ENCODE data around the gene FAM9C.
"Not testable (repeated sequence)": the region's sequence is repeated elsewhere in the genome, so short reads cannot be mapped to it uniquely, and the experiment has no call there.

FAM9C gene

GRCh38 chrX:13044441-13044840 is at the start of gene FAM9C:
FAM9C (minus strand) TSS chrX:13044620; CDS start chrX:13043789, 831 bp downstream.
- no peak for DNase-seq

- DNase-seq: peak; percentile 48
Measured at GRCh38 chrX:13093529-13094140, 49.2 kb upstream of the FAM9C start.

DNA sequence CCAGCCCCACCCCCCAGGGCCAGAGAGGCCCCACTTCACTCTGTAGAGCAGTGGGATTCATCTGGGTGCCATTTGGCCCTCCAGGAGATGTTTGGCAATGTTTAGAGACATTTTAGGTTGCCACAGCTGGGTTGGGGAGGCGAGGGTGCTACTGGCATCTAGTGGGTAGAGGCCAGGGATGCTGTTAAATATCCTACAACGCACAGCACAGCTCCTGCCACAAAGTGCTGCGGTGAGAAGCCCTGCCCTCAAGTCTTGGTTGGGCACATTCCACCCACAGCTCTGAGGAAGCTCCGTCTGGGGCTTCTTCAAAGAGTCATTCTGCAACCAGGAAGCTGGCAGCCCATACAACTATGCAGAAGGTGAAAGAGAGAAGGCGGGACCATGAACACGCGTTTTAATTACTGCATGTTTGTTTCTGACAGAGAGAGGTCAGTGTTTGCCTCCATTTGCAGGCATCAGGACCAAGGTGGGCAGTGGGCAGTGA is 48.1 kb upstream of the FAM9C start:
- DNase-seq: peak; percentile 89

GRCh38 chrX:13091111-13091765 is 46.8 kb upstream of the FAM9C start:
- peak; percentile 71 for DNase-seq

DNA sequence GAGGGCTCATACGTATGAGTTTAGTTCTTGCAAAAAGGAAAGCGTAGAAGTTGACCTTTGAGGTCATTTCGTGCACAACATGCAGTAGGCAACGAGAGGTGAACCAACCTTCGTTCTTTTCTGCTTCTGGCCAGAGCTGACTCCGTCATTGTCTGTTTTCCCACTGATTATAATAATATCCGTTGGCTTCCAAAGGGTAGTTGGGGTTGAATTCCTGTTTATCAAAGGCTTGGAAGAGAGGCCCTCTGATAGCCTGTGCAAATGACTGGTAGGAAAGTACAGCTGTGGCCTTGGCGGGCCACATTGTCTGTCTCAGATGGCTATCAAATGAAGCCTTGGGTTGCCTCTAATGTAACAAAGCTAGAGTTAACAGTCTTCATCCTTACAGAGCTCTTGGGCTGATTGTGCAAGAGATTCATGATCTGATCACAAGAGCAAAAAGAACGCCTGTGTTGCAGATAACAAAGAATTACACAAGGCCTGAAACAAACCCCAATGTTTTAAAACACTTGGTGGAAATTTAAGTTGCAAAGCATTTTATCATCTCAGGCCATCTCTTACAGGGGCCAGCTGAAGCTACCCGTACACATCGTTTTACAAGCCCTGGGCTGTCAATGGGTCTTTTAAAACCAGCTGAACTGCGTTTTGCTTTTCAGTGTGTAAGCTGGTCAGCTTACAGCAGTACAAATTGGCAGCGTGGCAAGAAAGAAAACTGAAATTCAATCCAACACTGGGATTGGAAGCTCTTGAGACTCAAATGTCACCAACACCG is 46.1 kb upstream of the FAM9C start:
- DNase-seq: peak; percentile 46

- no peak for DNase-seq
Measured at GRCh38 chrX:13090027-13090338, 45.6 kb upstream of the FAM9C start.

DNA sequence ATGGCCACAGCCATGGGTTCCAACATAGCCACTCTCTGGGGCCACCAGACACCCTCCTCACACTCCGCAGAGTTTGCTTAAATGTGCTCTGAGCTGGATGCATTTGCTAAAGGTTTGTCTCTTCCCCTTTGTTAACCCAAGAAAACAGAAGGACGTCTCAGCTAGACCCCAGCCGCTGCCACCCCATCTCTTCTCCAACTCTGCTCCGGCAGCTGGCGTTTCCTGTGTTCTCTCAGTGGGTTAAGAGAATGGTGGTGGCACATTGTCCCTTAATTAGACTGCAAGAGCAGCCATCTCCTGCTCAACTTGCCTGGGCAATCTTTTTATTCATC is 43.7 kb upstream of the FAM9C start:
- DNase-seq: peak; percentile 39

DNA sequence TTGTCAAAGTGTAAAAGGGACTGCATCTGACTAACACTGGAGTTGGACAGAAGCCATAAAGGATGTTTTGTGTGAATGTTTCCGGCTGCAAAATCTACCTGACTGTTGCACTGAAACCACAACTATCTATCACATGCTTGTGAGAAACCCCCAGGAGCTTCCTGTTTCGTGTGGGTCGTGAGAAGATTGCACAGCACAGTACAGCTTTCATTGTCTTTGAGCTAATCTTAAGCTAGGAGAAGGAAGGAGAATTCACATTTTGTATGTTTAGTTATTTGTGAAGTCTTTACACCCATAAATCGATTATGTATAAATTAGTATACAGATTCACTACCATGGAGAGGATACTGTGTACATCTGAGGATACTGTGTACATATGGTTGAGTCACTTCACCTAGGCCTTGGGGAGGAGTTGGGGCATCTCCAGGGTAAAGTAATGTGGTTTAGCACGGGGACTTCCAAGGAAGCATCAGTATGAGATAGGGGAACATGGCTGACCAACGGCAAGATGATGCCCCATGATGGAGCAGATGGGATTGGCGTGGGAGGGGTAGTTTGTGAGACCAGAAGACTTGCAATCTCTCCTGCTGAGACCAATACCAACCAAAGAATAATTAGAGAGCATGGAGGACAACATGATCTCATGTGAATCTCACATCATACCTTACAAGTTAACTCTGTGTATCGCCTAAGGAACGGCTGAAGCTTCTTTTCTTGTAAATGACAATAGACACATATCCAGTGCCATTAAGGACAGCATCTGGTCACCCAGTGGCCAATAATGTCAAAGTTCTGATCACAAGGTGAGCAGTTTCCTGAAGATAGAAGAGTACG is 43.1 kb upstream of the FAM9C start:
- peak; percentile 88 for DNase-seq

- DNase-seq: not testable (repeated sequence)
Measured at GRCh38 chrX:13086793-13087321, 42.4 kb upstream of the FAM9C start.

GRCh38 chrX:13086076-13086475 is 41.7 kb upstream of the FAM9C start:
- DNase-seq: no peak

- peak; percentile 67 for DNase-seq
Measured at GRCh38 chrX:13085526-13085925, 41.1 kb upstream of the FAM9C start.

DNA sequence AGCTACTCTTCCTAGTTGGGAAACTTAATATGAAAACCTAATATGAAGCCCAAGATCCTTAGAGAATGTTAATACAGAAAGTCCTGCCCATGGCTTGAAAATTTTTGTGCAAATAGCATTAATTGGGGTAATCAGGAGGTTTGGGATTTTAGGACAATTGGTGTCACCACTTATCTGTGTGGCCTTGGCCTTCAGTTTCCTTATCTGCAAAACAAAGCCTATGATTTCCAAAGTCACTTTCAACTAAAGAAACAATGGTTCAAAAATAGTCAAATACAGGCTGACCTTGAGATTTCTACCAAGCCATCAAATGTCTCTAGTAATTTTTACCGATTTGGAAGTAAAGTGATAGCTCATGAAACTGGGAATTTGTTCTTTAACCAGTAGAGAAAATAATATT is 40.2 kb upstream of the FAM9C start:
- DNase-seq: no peak

DNA sequence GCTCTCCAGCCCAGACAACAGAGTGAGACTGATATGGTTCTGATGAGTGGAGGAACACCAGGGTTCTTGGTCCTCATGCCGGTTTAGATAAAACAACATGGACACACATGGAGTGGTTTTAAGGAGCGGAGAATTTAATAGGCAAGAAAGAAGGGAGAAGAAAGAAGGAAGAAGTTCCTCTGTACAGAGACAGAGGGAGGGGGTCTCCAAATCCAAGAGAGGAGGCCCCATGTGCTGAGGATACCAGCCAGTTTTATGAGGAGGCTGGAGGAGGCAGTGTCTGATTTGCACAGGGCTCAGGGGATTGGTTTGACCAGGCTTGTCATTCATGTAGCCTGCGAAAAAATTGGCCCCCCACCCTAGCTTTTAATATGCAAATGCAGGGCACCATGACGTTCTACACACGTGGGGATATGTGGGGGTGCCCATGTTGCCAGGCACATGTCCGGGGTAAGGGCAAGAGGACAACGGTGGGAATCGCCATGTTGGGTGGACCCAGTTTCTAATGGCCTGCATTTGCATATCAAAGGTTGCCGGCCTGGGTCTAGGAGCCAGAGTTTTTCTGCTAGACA is 39.4 kb upstream of the FAM9C start:
- not testable (repeated sequence) for DNase-seq

DNA sequence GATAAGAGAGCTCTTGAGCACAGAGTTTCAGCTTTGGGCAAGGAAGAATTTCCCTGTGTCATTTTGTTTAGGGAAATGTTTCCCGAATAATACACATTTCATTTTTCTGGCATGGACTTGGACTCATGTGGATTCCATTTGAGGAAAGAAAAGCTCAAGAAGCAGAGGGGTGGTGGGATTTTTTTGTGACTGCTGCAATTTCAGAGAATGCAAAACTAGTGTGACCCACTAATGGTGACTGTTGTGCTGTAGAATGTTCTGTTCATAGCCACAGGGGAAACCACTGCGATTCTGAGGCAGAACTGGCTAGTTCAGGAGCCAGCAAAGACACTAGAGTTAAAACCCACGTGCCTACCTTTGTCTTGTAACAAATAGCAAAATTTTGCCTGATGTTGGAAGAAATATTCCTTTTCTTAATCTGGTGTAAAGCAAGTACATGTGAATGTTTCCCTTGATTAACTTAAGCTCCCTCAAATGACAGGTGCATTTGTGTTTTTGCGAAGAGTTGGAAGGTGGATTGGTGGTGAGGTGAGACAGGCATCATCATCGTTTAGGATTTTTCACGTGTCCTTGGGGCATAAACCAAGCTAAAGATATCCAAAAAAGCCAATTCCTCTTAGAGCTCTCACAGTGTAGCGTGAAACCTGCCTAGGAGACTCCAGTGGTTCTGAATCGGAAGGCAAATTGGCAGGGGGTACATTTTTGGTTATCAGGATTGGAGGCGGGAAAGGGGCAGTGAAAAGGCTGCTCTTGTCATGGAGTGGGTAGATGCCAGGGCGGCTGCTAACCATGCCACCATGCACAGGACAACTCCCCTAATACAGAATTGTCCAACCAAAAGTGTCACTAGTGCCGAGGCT is 38.0 kb upstream of the FAM9C start:
- DNase-seq: peak; percentile 40

- DNase-seq: peak; percentile 43
Measured at GRCh38 chrX:13081395-13082205, 37.2 kb upstream of the FAM9C start.

DNA sequence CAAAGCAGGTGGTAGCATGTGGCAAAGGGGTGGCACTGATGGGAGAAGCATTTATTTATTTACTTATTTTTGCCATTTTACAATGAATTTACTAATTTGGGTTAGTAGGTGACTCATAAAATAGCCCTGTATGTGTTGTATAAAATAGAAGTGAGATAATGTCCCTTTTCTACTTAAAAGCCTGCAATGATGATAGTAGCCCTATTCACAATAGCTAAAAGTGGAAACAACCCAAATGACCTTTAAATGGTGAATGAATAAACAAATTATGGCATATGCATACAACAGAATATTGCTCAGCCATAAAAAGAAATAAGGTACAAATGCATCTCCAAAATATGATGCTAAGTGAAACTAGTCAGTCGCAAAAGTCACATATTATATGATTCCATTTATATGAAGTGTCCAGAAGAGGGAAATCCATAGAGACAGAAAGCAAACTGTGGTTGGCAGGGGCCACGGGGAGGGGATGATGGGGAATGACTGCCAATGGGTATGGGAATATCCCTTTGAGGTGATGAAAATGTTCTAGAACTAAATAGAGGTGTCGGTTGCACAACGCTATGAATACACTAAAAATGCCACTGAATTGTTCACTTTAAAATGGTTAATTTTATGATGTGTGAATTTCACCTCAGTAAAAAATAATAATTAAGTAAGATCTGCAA is 35.8 kb upstream of the FAM9C start:
- no peak for DNase-seq

- no peak for DNase-seq
Measured at GRCh38 chrX:13078739-13079444, 34.5 kb upstream of the FAM9C start.

GRCh38 chrX:13077168-13077567 is 32.7 kb upstream of the FAM9C start:
- DNase-seq: no peak

GRCh38 chrX:13076176-13076961 is 31.9 kb upstream of the FAM9C start:
- no peak for DNase-seq

Data from CD4-positive, alpha-beta T cell treated with Interleukin-10 for 1 hour (primary cell).